Mucosa of gallbladder (tissue), 1 donor: ENCODE measurements around the gene TTC28. TPM values are rescaled to one million over a fixed set of nuclear protein-coding genes. Genes with fewer than 3 reads are reported as not detected.
"Not testable (repeated sequence)": the region's sequence is repeated elsewhere in the genome, so short reads cannot be mapped to it uniquely, and the experiment has no call there.

ENCODE experiments used
- DNase-seq: peaks from one replicate; pipeline ENCODE4 v3.0.0-alpha.2; 2020; ENCODE audit warnings: low spot score
- total RNA-seq: library from RNA; stranded (reverse); gene quantifications from one replicate; pipeline ENCODE4 v1.2.1, GENCODE V29; 2021
- donor health status: DM: no; HTN: no; CAD: no.

TTC28 gene
- total RNA-seq, 1 donor from 2014 or later, result 32.7 TPM

GRCh38 chr22:28103596-28103995 lies 576.0 kb downstream of the TTC28 start:
- DNase-seq, result no peak

- DNase-seq, result no peak
These were observed 577.4 kb downstream of the TTC28 start for GRCh38 chr22:28102151-28102812.

- DNase-seq, result no peak
These were observed 582.0 kb downstream of the TTC28 start for GRCh38 chr22:28097627-28098026.

GRCh38 chr22:28096161-28096560 lies 583.5 kb downstream of the TTC28 start:
- DNase-seq, result no peak

- DNase-seq, result no peak
These were observed 584.1 kb downstream of the TTC28 start for GRCh38 chr22:28095316-28096095.

GRCh38 chr22:28094771-28095170 lies 584.9 kb downstream of the TTC28 start:
- DNase-seq, result no peak

GRCh38 chr22:28093711-28094110 lies 585.9 kb downstream of the TTC28 start:
- no peak for DNase-seq

GRCh38 chr22:28091486-28091885 lies 588.2 kb downstream of the TTC28 start:
- no peak for DNase-seq

GRCh38 chr22:28089541-28089940 lies 590.1 kb downstream of the TTC28 start:
- DNase-seq, result not testable (repeated sequence)

GRCh38 chr22:28077166-28077565 lies 602.5 kb downstream of the TTC28 start:
- DNase-seq, result no peak

- DNase-seq, result peak; percentile 57
These were observed 604.2 kb downstream of the TTC28 start for GRCh38 chr22:28075358-28075981.

- DNase-seq, result no peak
These were observed 605.1 kb downstream of the TTC28 start for GRCh38 chr22:28074526-28074925.

GRCh38 chr22:28072066-28072465 lies 607.6 kb downstream of the TTC28 start:
- DNase-seq, result no peak

- no peak for DNase-seq
These were observed 610.8 kb downstream of the TTC28 start for GRCh38 chr22:28068826-28069225.

GRCh38 chr22:28064920-28065319 lies 614.7 kb downstream of the TTC28 start:
- no peak for DNase-seq

- DNase-seq, result no peak
These were observed 616.0 kb downstream of the TTC28 start for GRCh38 chr22:28063656-28064055.

GRCh38 chr22:28060594-28060993 lies 619.0 kb downstream of the TTC28 start:
- DNase-seq, result not testable (repeated sequence)

GRCh38 chr22:28058036-28058435 lies 621.6 kb downstream of the TTC28 start:
- no peak for DNase-seq

- DNase-seq, result no peak
These were observed 624.8 kb downstream of the TTC28 start for GRCh38 chr22:28054819-28055208.

- no peak for DNase-seq
These were observed 625.5 kb downstream of the TTC28 start for GRCh38 chr22:28053896-28054818.

GRCh38 chr22:28052825-28053269 lies 626.8 kb downstream of the TTC28 start:
- DNase-seq, result no peak
